KBM-7 (cell line): ENCODE measurements around the gene CASP2.
"Not testable (repeated sequence)": the region's sequence is repeated elsewhere in the genome, so short reads cannot be mapped to it uniquely, and the experiment has no call there.

Source experiments
- DNase-seq: peaks from one replicate; pipeline ENCODE4 v3.0.0-alpha.2; 2015
- in situ Hi-C: fragments of 300-500 bp; cut with MboI; formaldehyde crosslinking; loops from 2 replicates; pipeline ENCODE4 v1.14.3; 2020; ENCODE audit warnings: low sequenced_read_pairs, low pct_unique_long_range_greater_than_20kb, mixed read lengths

The CASP2 gene

GRCh38 chr7:143289421-143289820, 1.3 kb downstream of the CASP2 start:
- in situ Hi-C loops = no loop called here
- peak; percentile 54 for DNase-seq

GRCh38 chr7:143289888-143290287, 1.7 kb downstream of the CASP2 start:
- in situ Hi-C loops, DNase-seq: not testable (repeated sequence)

GRCh38 chr7:143290293-143290692, 2.1 kb downstream of the CASP2 start:
- no peak for DNase-seq
- in situ Hi-C loops = no loop called here

- in situ Hi-C loops = no loop called here
Observed at GRCh38 chr7:143292876-143293275, 4.7 kb downstream of the CASP2 start.

GRCh38 chr7:143295870-143296269, 7.7 kb downstream of the CASP2 start:
- in situ Hi-C loops = no loop called here
- DNase-seq = no peak

More at GRCh38 chr7:143292876-143293275, 4.7 kb downstream of the CASP2 start:
- no peak for DNase-seq

- peak; percentile 37 for DNase-seq
- in situ Hi-C loops = no loop called here
Observed at GRCh38 chr7:143296686-143297085, 8.5 kb downstream of the CASP2 start.

- in situ Hi-C loops = no loop called here
- DNase-seq = no peak
Observed at GRCh38 chr7:143299346-143299745, 11.2 kb downstream of the CASP2 start.

GRCh38 chr7:143299840-143300239, 11.7 kb downstream of the CASP2 start:
- DNase-seq = peak; percentile 57

GRCh38 chr7:143300959-143301935, 13.1 kb downstream of the CASP2 start:
- DNase-seq = peak; percentile 87
- in situ Hi-C loops = no loop called here

More at GRCh38 chr7:143299840-143300239, 11.7 kb downstream of the CASP2 start:
- in situ Hi-C loops = no loop called here

- DNase-seq = no peak
- in situ Hi-C loops = no loop called here
Observed at GRCh38 chr7:143303733-143304132, 15.6 kb downstream of the CASP2 start.

- in situ Hi-C loops = no loop called here
- DNase-seq = no peak
Observed at GRCh38 chr7:143304938-143305337, 16.8 kb downstream of the CASP2 start.

GRCh38 chr7:143305423-143306070, 17.4 kb downstream of the CASP2 start:
- DNase-seq = peak; percentile 76
- in situ Hi-C loops = no loop called here

GRCh38 chr7:143308632-143309031, 20.5 kb downstream of the CASP2 start:
- DNase-seq = no peak
- in situ Hi-C loops = no loop called here

- in situ Hi-C loops = no loop called here
- DNase-seq = no peak
Observed at GRCh38 chr7:143314127-143314526, 26.0 kb downstream of the CASP2 start.

- in situ Hi-C loops = no loop called here
- DNase-seq = no peak
Observed at GRCh38 chr7:143315776-143316175, 27.6 kb downstream of the CASP2 start, which contains the start of gene CLCN1. Gene CLCN1 (plus strand): TSS chr7:143316111. CDS start chr7:143316213, 102 bp downstream.

GRCh38 chr7:143316492-143316891, 28.3 kb downstream of the CASP2 start:
- in situ Hi-C loops = no loop called here
- no peak for DNase-seq

- DNase-seq = no peak
- in situ Hi-C loops = no loop called here
Observed at GRCh38 chr7:143318661-143319060, 30.5 kb downstream of the CASP2 start.

GRCh38 chr7:143320620-143321019, 32.5 kb downstream of the CASP2 start:
- DNase-seq = no peak
- in situ Hi-C loops = no loop called here

GRCh38 chr7:143321242-143321641, 33.1 kb downstream of the CASP2 start:
- DNase-seq = no peak
- in situ Hi-C loops = no loop called here

- in situ Hi-C loops = no loop called here
- no peak for DNase-seq
Observed at GRCh38 chr7:143321734-143322133, 33.6 kb downstream of the CASP2 start.
